GM23338 (cell line): ENCODE results near the gene CDK13.

ENCODE experiments used
- CREB1 ChIP-seq: fragments of 250-450 bp; sonication (Bioruptor Pico); IDR thresholded peaks from 2 replicates; pipeline ENCODE4 v1.5.0; 2020; ENCODE audit warnings: low read depth, mild to moderate bottlenecking, moderate library complexity
- CTCF ChIP-seq, 2 experiments: fragments of 200-600 bp in 1 of 2; sonication (generic) in 1 of 2; conservative IDR thresholded peaks; 2 replicates each; pipeline versions ENCODE4 v1.5.1 to v1.6.1; 2016 to 2017; ENCODE audit warnings: antibody characterized with exemption in 2 of 2, low read depth in 2 of 2, mild to moderate bottlenecking in 2 of 2, moderate library complexity in 1 of 2
- EZH2 ChIP-seq: fragments of 200-600 bp; sonication (generic); IDR thresholded peaks from one replicate; pipeline ENCODE4 v1.8.0; 2017; ENCODE audit warnings: antibody characterized with exemption, mild to moderate bottlenecking, low read depth; ENCODE audit not compliant: unreplicated experiment
- EZH2phosphoT487 ChIP-seq: fragments of 200-600 bp; sonication (generic); IDR thresholded peaks from one replicate; pipeline ENCODE4 v1.8.1; 2018; ENCODE audit warnings: antibody characterized with exemption; ENCODE audit not compliant: unreplicated experiment
- JUNB ChIP-seq: IDR thresholded peaks from one replicate; pipeline ENCODE4 v1.6.1; 2016; ENCODE audit warnings: antibody characterized with exemption; ENCODE audit not compliant: unreplicated experiment
- NANOG ChIP-seq: IDR thresholded peaks from 2 replicates; pipeline ENCODE4 v1.6.1; 2016; ENCODE audit warnings: antibody characterized with exemption, borderline replicate concordance
- POLR2AphosphoS5 ChIP-seq: IDR thresholded peaks from 2 replicates; pipeline ENCODE4 v1.6.1; 2016; ENCODE audit warnings: antibody characterized with exemption, low read depth
- REST ChIP-seq: IDR thresholded peaks from one replicate; pipeline ENCODE4 v1.6.1; 2018; ENCODE audit warnings: antibody characterized with exemption; ENCODE audit not compliant: unreplicated experiment
- STAT1 ChIP-seq: IDR thresholded peaks from one replicate; pipeline ENCODE4 v1.6.1; 2016; ENCODE audit warnings: antibody characterized with exemption; ENCODE audit not compliant: unreplicated experiment
- ZNF331 ChIP-seq: fragments of 250-450 bp; sonication (Bioruptor Pico); IDR thresholded peaks from 2 replicates; pipeline ENCODE4 v1.5.0; 2020; ENCODE audit warnings: low read depth, mild to moderate bottlenecking, moderate library complexity
- ZNF462 ChIP-seq: fragments of 250-450 bp; sonication (Bioruptor Pico); IDR thresholded peaks from 2 replicates; pipeline ENCODE4 v1.5.0; 2020; ENCODE audit warnings: mild to moderate bottlenecking, moderate library complexity

- TF ChIP-seq CTCF (conservative IDR thresholded peaks at IDR 0.05; ENCODE audit: low read depth in 2 of 2) (no peak), POLR2AphosphoS5 (no peak), ZNF462 (CRISPR knock-in tag) (no peak), EZH2phosphoT487 (no peak), REST (no peak), EZH2 (no peak), CREB1 (CRISPR knock-in tag) (no peak), NANOG (no peak), JUNB (no peak), STAT1 (no peak), ZNF331 (no peak)
Measured at GRCh38 chr7:39952803-39953202, 2.7 kb downstream of the CDK13 start.
